Trophoblast cell (in vitro differentiated cells and primary cell): ENCODE data around the gene ARHGAP6.

Experiments
- DNase-seq, 2 donors: peaks; one replicate each; pipeline ENCODE4 v3.0.0-alpha.2; 2016
- H2AFZ ChIP-seq: 2 replicates; pipeline ENCODE4 v1.6.1; 2013; ENCODE audit warnings: low read length, moderate library complexity, mild to moderate bottlenecking; ENCODE audit not compliant: insufficient read depth, poor library complexity
- H2AK5ac ChIP-seq: 2 replicates; pipeline ENCODE4 v1.6.1; 2013; ENCODE audit warnings: mild to moderate bottlenecking, low read length
- H2BK120ac ChIP-seq: 2 replicates; pipeline ENCODE4 v1.6.1; 2013; ENCODE audit warnings: low read length, mild to moderate bottlenecking, moderate library complexity; ENCODE audit not compliant: insufficient read depth, poor library complexity
- H2BK12ac ChIP-seq: 2 replicates; pipeline ENCODE4 v1.6.1; 2013; ENCODE audit warnings: mild to moderate bottlenecking, low read length, moderate library complexity
- H2BK5ac ChIP-seq: 2 replicates; pipeline ENCODE4 v1.6.1; 2013; ENCODE audit warnings: low read length, low read depth, moderate library complexity, mild to moderate bottlenecking; ENCODE audit not compliant: poor library complexity
- H3K14ac ChIP-seq: 2 replicates; pipeline ENCODE4 v1.6.1; 2013; ENCODE audit warnings: mild to moderate bottlenecking, low read length
- H3K18ac ChIP-seq: 2 replicates; pipeline ENCODE4 v1.6.1; 2013; ENCODE audit warnings: mild to moderate bottlenecking, low read length
- H3K23ac ChIP-seq: 2 replicates; pipeline ENCODE4 v1.6.1; 2013; ENCODE audit warnings: low read length
- H3K27ac ChIP-seq: 2 replicates; pipeline ENCODE4 v1.5.1; 2013; ENCODE audit warnings: low read depth, mild to moderate bottlenecking, inconsistent platforms, low read length, moderate library complexity
- H3K27me3 ChIP-seq: 2 replicates; pipeline ENCODE4 v1.6.1; 2013; ENCODE audit warnings: inconsistent platforms, mild to moderate bottlenecking, low read length, moderate library complexity; ENCODE audit not compliant: insufficient read depth
- H3K36me3 ChIP-seq, 2 experiments: 1 replicate in 1 of 2; 2 replicates in 1 of 2; pipeline ENCODE4 v1.6.1; 2013; ENCODE audit warnings: low read length in 2 of 2, mild to moderate bottlenecking in 2 of 2, moderate library complexity in 1 of 2; ENCODE audit not compliant: insufficient read depth in 2 of 2, control insufficient read depth in 1 of 2
- H3K4ac ChIP-seq: 2 replicates; pipeline ENCODE4 v1.6.1; 2013; ENCODE audit warnings: low read depth, mild to moderate bottlenecking, low read length, moderate library complexity
- H3K4me1 ChIP-seq, 2 experiments: 1 replicate in 1 of 2; 2 replicates in 1 of 2; pipeline ENCODE4 v1.6.1; 2013; ENCODE audit warnings: low read length in 2 of 2, mild to moderate bottlenecking in 2 of 2, moderate library complexity in 1 of 2; ENCODE audit not compliant: insufficient read depth in 2 of 2, control insufficient read depth in 1 of 2
- H3K4me2 ChIP-seq: 2 replicates; pipeline ENCODE4 v1.6.1; 2013; ENCODE audit warnings: inconsistent platforms, mild to moderate bottlenecking, low read length, moderate library complexity
- H3K4me3 ChIP-seq: 2 replicates; pipeline ENCODE4 v1.5.1; 2013; ENCODE audit warnings: mild to moderate bottlenecking, low read depth, low read length, inconsistent platforms
- H3K79me1 ChIP-seq: one replicate; pipeline ENCODE4 v1.6.1; 2013; ENCODE audit warnings: low read length
- H3K79me2 ChIP-seq: 2 replicates; pipeline ENCODE4 v1.6.1; 2013; ENCODE audit warnings: low read length, mild to moderate bottlenecking; ENCODE audit not compliant: control insufficient read depth, insufficient read depth, poor library complexity
- H3K9ac ChIP-seq: 2 replicates; pipeline ENCODE4 v1.6.1; 2013; ENCODE audit warnings: mild to moderate bottlenecking, low read length
- H3K9me3 ChIP-seq: 2 replicates; pipeline ENCODE4 v1.6.1; 2013; ENCODE audit warnings: low read depth, mild to moderate bottlenecking, control low read depth, inconsistent platforms, low read length; ENCODE audit not compliant: insufficient read depth
- H4K12ac ChIP-seq: 2 replicates; pipeline ENCODE4 v1.6.1; 2013; ENCODE audit warnings: low read depth, mild to moderate bottlenecking, low read length, moderate library complexity
- H4K8ac ChIP-seq: 2 replicates; pipeline ENCODE4 v1.6.1; 2013; ENCODE audit warnings: low read depth, mild to moderate bottlenecking, low read length, moderate library complexity
- H4K91ac ChIP-seq: one replicate; pipeline ENCODE4 v1.6.1; 2013; ENCODE audit warnings: low read depth, mild to moderate bottlenecking, low read length, moderate library complexity
- WGBS: extraction: QIAGEN DNeasy Blood & Tissue Kit; methylation state at CpG from one replicate; pipeline ENCODE4 v1.1.7; 2013; ENCODE audit warnings: missing lambda C conversion rate; ENCODE audit not compliant: insufficient read length, insufficient coverage; ENCODE audit errors: extremely low coverage; 5-methylcytosine and 5-hydroxymethylcytosine counted together

Gene ARHGAP6

DNA sequence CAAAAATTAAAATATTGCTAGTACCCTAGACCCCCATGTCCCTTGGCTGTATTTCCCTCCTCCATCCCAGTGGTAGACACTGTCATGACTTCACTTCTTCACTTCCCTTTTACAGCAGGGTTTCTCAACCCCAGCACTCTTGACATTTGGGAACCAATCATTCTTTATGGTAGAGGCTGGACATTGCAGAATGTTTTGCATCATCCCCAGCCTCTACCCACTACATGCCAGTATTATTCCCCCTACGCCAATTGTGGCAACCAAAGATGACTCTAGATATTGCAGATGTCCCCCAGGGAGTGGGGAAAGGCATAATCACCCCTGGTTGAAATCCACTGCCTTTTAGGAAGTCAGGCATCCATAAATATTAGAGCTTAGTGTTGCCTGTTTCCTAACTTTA is 233.9 kb downstream of the ARHGAP6 start:
- Histone ChIP-seq H3K4me1 (no peaks in the 10 kb centered on the region), H3K4ac (no peak overlapping the region), H3K79me2 (no peaks in the 10 kb centered on the region), H2AFZ (no peak overlapping the region), H4K91ac (no peak overlapping the region), H3K9me3 (no peaks in the 10 kb centered on the region), H3K36me3 (no peaks in the 10 kb centered on the region), H4K12ac (no peak overlapping the region), H3K23ac (no peak overlapping the region), H3K18ac (no peak overlapping the region), H4K8ac (no peak overlapping the region), H3K27ac (no peak overlapping the region), H3K27me3 (no peaks in the 10 kb centered on the region), H2BK5ac (no peak overlapping the region), H2BK120ac (no peak overlapping the region), H3K4me2 (no peak overlapping the region), H3K79me1 (no peaks in the 10 kb centered on the region), H3K4me3 (no peak overlapping the region), H2AK5ac (no peak overlapping the region), H2BK12ac (no peak overlapping the region), H3K9ac (no peak overlapping the region), H3K14ac (no peak overlapping the region)
- no peak for DNase-seq
- no CpG with 5 or more reads among the region's 1 CpG for WGBS

DNA sequence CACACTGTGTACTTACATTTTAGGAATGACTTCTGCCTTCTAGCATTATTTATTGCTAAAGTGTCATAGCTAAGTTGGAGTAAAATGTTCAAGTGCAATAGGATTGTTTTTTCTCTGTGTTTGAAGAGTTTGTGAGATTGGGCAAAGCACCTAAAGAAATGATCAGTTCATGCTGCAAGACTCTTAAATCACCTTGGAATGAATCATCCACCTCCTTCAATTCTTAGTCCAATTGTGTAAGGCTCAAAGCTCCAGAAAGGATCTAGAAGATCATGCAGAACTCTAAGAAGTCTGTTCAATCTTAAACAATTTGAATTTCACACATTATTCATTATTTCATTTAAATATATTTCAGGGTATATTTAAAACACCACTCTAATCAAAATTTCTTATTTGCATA is 235.4 kb downstream of the ARHGAP6 start:
- H3K79me2 ChIP-seq: no peaks in the 10 kb centered on the region
- no peak overlapping the region for H3K18ac ChIP-seq
- no peak overlapping the region for H2BK5ac ChIP-seq
- H4K12ac ChIP-seq: no peak overlapping the region
- H3K27me3 ChIP-seq: no peaks in the 10 kb centered on the region
- H3K79me1 ChIP-seq: no peaks in the 10 kb centered on the region
- no peak overlapping the region for H3K4me3 ChIP-seq
- no peak overlapping the region for H2AK5ac ChIP-seq
- no peak overlapping the region for H4K8ac ChIP-seq
- H2AFZ ChIP-seq: no peak overlapping the region
- no peak overlapping the region for H2BK12ac ChIP-seq
- H2BK120ac ChIP-seq: no peak overlapping the region
- no peak overlapping the region for H3K9ac ChIP-seq
- H3K9me3 ChIP-seq: no peaks in the 10 kb centered on the region
- H3K14ac ChIP-seq: no peak overlapping the region
- no peak overlapping the region for H3K23ac ChIP-seq
- no peaks in the 10 kb centered on the region for H3K36me3 ChIP-seq
- no peak overlapping the region for H3K4me2 ChIP-seq
- no peak overlapping the region for H3K4ac ChIP-seq
- DNase-seq: no peak
- no peaks in the 10 kb centered on the region for H3K4me1 ChIP-seq
- no peak overlapping the region for H3K27ac ChIP-seq
- H4K91ac ChIP-seq: no peak overlapping the region

DNA sequence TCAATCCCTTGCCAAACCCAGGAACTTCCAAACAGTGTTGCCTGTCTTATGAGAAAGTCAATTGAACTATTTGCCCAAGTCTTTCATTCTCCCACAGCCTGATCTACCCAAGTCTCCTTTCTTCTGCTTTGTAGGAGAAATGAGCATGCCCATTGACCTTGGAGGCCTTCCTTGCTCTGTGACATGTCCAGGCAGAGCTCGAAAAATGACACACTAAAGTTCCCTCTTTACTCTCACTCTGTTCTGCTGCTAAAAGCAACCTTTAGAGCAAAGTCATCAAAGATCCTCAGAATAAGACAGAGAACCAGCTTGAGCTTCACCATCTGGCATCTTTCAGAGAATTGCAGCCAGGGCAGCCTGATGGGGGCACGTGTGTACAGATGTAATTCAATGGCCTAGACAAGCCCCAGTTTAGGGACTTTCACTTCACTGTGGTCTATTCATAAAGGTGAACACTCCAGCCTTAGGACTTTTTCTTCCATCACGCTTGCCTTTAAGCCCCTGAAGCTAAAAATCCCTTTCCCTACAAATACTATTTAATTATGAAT is 236.1 kb downstream of the ARHGAP6 start:
- Histone ChIP-seq H4K91ac (no peak overlapping the region), H3K18ac (no peak overlapping the region), H4K8ac (no peak overlapping the region), H3K4me2 (no peak overlapping the region), H3K27ac (no peak overlapping the region), H4K12ac (no peak overlapping the region), H3K4me1 (no peaks in the 10 kb centered on the region), H3K4me3 (no peak overlapping the region), H3K14ac (no peak overlapping the region), H3K9ac (no peak overlapping the region), H2BK120ac (no peak overlapping the region), H3K79me2 (no peaks in the 10 kb centered on the region), H3K4ac (no peak overlapping the region), H3K27me3 (no peaks in the 10 kb centered on the region), H3K23ac (no peak overlapping the region), H2AK5ac (no peak overlapping the region), H2BK5ac (no peak overlapping the region), H3K36me3 (no peaks in the 10 kb centered on the region), H2AFZ (no peak overlapping the region), H3K79me1 (no peaks in the 10 kb centered on the region), H2BK12ac (no peak overlapping the region), H3K9me3 (no peaks in the 10 kb centered on the region)
- WGBS: no CpG with 5 or more reads among the region's 3 CpGs
- DNase-seq: no peak

DNA sequence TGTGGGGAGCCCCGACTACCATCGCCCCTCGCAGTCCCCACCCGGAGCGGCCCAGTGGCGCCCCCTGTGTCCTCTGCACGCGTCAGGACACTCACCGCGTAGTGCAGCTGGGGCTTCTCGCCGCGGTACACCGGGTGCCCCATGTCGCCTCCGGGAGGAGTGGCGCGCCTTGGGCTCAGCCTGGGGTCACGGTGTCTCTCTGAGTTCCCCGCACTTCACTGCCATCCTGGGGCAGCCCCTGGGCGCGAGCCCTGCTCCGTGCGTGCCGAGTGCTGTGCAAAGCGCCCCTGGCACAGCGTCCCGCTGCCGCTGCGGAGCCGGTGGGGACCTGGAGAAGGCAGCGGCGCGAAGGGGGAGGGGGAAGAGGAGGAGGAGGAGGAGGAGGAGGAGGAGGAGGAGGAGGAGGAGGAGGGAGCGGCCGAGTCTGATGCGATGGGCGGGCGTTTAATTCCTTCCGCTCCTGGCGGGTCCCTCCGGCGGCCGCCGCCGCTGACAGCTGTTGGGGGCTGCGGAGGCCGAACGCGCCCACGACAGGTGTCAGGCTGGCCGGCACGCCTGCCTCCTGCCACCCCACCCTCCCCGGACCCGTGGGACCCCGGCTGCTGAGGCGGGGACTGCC is 238.2 kb downstream of the ARHGAP6 start:
- Histone ChIP-seq H4K8ac (no peak overlapping the region), H3K4me1 (no peaks in the 10 kb centered on the region), H2AFZ (no peak overlapping the region), H3K9me3 (no peaks in the 10 kb centered on the region), H2BK5ac (no peak overlapping the region), H3K23ac (no peak overlapping the region), H3K27ac (no peak overlapping the region), H3K79me1 (no peaks in the 10 kb centered on the region), H2BK120ac (no peak overlapping the region), H3K4ac (no peak overlapping the region), H3K18ac (no peak overlapping the region), H4K12ac (no peak overlapping the region), H3K14ac (no peak overlapping the region), H3K4me2 (peak overlapping the region; percentile 95), H3K27me3 (no peaks in the 10 kb centered on the region), H3K9ac (no peak overlapping the region), H3K79me2 (no peaks in the 10 kb centered on the region), H3K36me3 (no peaks in the 10 kb centered on the region), H2BK12ac (no peak overlapping the region), H2AK5ac (no peak overlapping the region), H4K91ac (no peak overlapping the region), H3K4me3 (peak overlapping the region; percentile 71)
- DNase-seq: no peak
- no CpG with 5 or more reads among the region's 57 CpGs for WGBS
